Measurements from ENCODE around the gene DENND2C.

Gene DENND2C

DNA sequence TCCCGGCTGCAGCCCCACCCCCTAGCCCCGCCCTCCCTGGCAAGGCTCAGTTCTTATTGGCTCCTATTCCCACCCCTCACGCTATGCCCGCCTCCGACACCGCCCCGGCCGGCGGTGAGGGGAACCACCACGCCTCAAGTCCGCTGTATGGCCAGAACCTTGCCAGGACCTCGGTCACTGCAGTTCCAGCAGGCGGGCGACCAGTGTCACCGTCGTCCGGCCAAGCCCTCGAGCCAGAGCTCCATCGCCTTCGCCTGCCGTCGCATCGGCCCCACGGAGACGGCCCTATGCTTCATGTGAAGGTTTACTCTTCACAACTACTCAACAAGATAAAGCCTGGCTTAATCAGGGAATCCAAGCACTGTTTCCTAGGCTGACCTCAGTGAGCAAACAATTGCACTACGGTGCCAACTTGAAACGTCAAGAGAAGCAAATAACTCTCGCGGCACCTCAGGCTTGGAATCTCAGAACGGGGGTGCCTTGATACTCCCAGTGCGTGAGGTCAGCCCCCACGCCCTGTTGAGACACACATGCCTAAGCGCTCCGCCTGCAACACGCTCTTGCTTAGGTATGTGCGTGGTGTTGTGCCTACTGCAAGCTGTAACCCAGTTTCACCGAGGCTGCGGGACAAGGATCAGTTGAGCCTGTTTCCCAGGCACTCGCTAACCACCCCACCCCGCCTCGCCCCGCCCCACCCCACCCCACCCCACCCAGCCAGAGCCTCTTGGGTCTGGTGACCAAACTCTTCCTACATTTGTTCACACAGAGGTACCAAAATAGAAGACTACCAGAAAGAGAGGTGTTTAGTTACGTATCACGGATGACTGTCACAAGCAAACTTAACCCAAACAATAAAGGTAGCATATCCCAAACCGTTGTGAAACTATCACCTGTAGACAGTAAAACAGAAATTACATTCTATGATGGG, 498 bp upstream of the DENND2C start:
- Histone ChIP-seq H3K9ac (ENCODE audit: insufficient read length) (peak overlapping the region; percentile 77), H3K9me3 (ENCODE audit: low read depth, low read length) (no peaks in the 10 kb centered on the region; the same call in 1 of the 2 replicates), H3K27ac (peak overlapping the region; percentile 75; the same call in 1 of the 2 replicates), H3K4me3 (peak overlapping the region; percentile 96), H3K36me3 (ENCODE audit: insufficient read depth, low read length) (peaks cover 6% of the 10 kb centered on the region; the same call in 1 of the 2 replicates)
- TF ChIP-seq EZH2 (IDR thresholded peaks at IDR 0.05), result no peak
- peak; percentile 69; the same call in 1 of the 2 replicates for TF ChIP-seq POLR2AphosphoS5 (IDR thresholded peaks at IDR 0.05; ENCODE audit: borderline replicate concordance, low read depth, low read length)
- no peak for DNase-seq (ENCODE audit: low read depth, low spot score)

GRCh38 chr1:114668784-114669561, 876 bp downstream of the DENND2C start:
- Histone ChIP-seq H3K9ac (ENCODE audit: insufficient read length) (peak overlapping the region; percentile 86), H3K4me3 (peak overlapping the region; percentile 96), H3K27ac (peak overlapping the region; percentile 61; the same call in 1 of the 2 replicates), H3K36me3 (ENCODE audit: insufficient read depth, low read length) (peaks cover 12% of the 10 kb centered on the region), H3K9me3 (ENCODE audit: low read depth, low read length) (no peaks in the 10 kb centered on the region; the same call in 1 of the 2 replicates)
- no peak for TF ChIP-seq POLR2AphosphoS5 (IDR thresholded peaks at IDR 0.05; ENCODE audit: borderline replicate concordance, low read depth, low read length)
- TF ChIP-seq FOXP2 (optimal IDR thresholded peaks at IDR 0.05; ENCODE audit: control extremely low read depth, extremely low read length, insufficient read depth), result no peak
- TF ChIP-seq EZH2 (IDR thresholded peaks at IDR 0.05), result no peak
- DNase-seq (ENCODE audit: low read depth, low spot score), result no peak

- H3K27ac ChIP-seq, result peak overlapping the region; percentile 61
- no peaks in the 10 kb centered on the region; the same call in 1 of the 2 replicates for H3K9me3 ChIP-seq (ENCODE audit: low read depth, low read length)
- DNase-seq (ENCODE audit: low read depth, low spot score), result no peak
- peak overlapping the region; percentile 96 for H3K4me3 ChIP-seq
- peak overlapping the region; percentile 86 for H3K9ac ChIP-seq (ENCODE audit: insufficient read length)
- peaks cover 14% of the 10 kb centered on the region for H3K36me3 ChIP-seq (ENCODE audit: insufficient read depth, low read length)
- TF ChIP-seq EZH2 (IDR thresholded peaks at IDR 0.05) (no peak), POLR2AphosphoS5 (IDR thresholded peaks at IDR 0.05; ENCODE audit: borderline replicate concordance, low read depth, low read length) (no peak), FOXP2 (optimal IDR thresholded peaks at IDR 0.05; ENCODE audit: control extremely low read depth, extremely low read length, insufficient read depth) (no peak)
Measured at GRCh38 chr1:114668373-114668772, 1.5 kb downstream of the DENND2C start.

- H3K9me3 ChIP-seq (ENCODE audit: low read depth, low read length), result no peaks in the 10 kb centered on the region; the same call in 1 of the 2 replicates
- DNase-seq (ENCODE audit: low read depth, low spot score), result no peak
- peak overlapping the region; percentile 4 for H3K27ac ChIP-seq
- H3K4me3 ChIP-seq, result peak overlapping the region; percentile 96
- peak overlapping the region; percentile 86 for H3K9ac ChIP-seq (ENCODE audit: insufficient read length)
- H3K36me3 ChIP-seq (ENCODE audit: insufficient read depth, low read length), result peaks cover 14% of the 10 kb centered on the region
- TF ChIP-seq POLR2AphosphoS5 (IDR thresholded peaks at IDR 0.05; ENCODE audit: borderline replicate concordance, low read depth, low read length) (no peak), FOXP2 (optimal IDR thresholded peaks at IDR 0.05; ENCODE audit: control extremely low read depth, extremely low read length, insufficient read depth) (no peak), EZH2 (IDR thresholded peaks at IDR 0.05) (no peak)
Measured at GRCh38 chr1:114666954-114667353, 2.9 kb downstream of the DENND2C start.

DNA sequence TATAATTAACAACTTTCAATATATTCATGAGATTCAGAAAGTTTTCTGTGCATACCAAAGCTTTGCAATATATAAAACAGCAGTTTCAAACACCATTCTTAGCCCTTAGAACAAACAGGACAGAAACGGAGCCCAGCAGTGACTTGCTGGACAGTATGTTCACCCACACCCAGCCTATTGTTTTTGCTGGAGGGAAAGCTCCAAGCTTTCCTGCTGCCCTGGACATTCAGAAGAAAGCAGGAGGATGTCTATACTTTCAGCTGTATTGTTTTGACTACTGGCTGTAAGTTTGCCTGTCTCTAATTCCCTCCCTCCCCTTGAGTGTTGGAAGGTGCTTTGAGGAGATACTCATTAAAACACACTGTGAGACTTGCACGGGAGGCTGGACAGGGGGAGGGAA, 9.6 kb downstream of the DENND2C start:
- peak overlapping the region; percentile 20 for H3K9ac ChIP-seq (ENCODE audit: insufficient read length)
- H3K9me3 ChIP-seq (ENCODE audit: low read depth, low read length), result no peaks in the 10 kb centered on the region
- H3K4me3 ChIP-seq, result peak overlapping the region; percentile 59
- TF ChIP-seq EZH2 (IDR thresholded peaks at IDR 0.05), result no peak
- TF ChIP-seq POLR2AphosphoS5 (IDR thresholded peaks at IDR 0.05; ENCODE audit: borderline replicate concordance, low read depth, low read length), result no peak
- TF ChIP-seq FOXP2 (optimal IDR thresholded peaks at IDR 0.05; ENCODE audit: control extremely low read depth, extremely low read length, insufficient read depth), result no peak
- no peak for DNase-seq (ENCODE audit: low read depth, low spot score)
- peaks cover 14% of the 10 kb centered on the region for H3K36me3 ChIP-seq (ENCODE audit: insufficient read depth, low read length)
- peak overlapping the region; percentile 82 for H3K27ac ChIP-seq

GRCh38 chr1:114651893-114652292, 18.0 kb downstream of the DENND2C start:
- Histone ChIP-seq H3K9ac (ENCODE audit: insufficient read length) (no peak overlapping the region), H3K36me3 (ENCODE audit: insufficient read depth, low read length) (peaks cover 17% of the 10 kb centered on the region), H3K27ac (no peak overlapping the region), H3K9me3 (ENCODE audit: low read depth, low read length) (no peaks in the 10 kb centered on the region), H3K4me3 (no peak overlapping the region)
- DNase-seq (ENCODE audit: low read depth, low spot score), result no peak
- TF ChIP-seq POLR2AphosphoS5 (IDR thresholded peaks at IDR 0.05; ENCODE audit: borderline replicate concordance, low read depth, low read length), result no peak
- TF ChIP-seq FOXP2 (optimal IDR thresholded peaks at IDR 0.05; ENCODE audit: control extremely low read depth, extremely low read length, insufficient read depth), result no peak
- no peak for TF ChIP-seq EZH2 (IDR thresholded peaks at IDR 0.05)

DNA sequence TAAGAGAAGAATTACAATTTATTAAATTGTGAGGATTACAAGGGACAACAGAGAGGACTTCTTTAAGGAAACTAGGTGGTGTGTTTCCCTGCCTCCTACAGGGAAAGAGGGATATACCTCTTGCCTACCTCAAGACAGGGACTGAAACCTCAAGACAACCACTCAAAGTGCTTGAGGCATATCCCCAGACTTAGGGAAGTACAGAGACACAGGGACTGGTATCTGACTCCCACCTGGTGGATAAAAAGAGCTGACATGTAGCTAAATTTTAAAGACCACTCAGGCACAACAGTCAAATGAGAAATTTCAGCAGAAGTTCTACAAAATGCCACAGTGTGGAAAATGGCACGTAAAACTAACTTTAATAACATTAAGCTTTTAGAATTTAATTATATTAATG, 21.3 kb downstream of the DENND2C start:
- H3K4me3 ChIP-seq, result no peak overlapping the region
- H3K27ac ChIP-seq, result no peak overlapping the region
- H3K9me3 ChIP-seq (ENCODE audit: low read depth, low read length), result no peaks in the 10 kb centered on the region
- no peak for DNase-seq (ENCODE audit: low read depth, low spot score)
- no peak overlapping the region for H3K9ac ChIP-seq (ENCODE audit: insufficient read length)
- H3K36me3 ChIP-seq (ENCODE audit: insufficient read depth, low read length), result peaks cover 21% of the 10 kb centered on the region
- TF ChIP-seq FOXP2 (optimal IDR thresholded peaks at IDR 0.05; ENCODE audit: control extremely low read depth, extremely low read length, insufficient read depth) (no peak), POLR2AphosphoS5 (IDR thresholded peaks at IDR 0.05; ENCODE audit: borderline replicate concordance, low read depth, low read length) (no peak)

DNA sequence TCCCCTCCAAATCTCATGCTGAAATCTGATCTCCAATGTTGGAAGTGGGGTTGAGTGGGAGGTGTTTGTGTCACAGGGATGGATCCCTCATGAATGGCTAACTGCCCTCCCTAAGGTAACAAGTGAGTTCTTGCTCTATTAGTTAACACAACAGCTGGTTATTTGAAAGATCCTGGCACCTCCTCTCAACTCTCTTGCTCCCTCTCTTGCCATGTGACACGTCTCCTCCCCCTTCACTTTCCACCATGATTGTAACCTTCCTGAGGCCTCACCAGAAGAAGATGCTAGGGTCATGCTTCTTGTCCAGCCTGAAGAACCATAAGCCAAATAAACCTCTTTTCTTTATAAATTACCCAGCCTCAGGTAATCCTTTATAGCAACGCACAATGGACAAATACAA, 28.5 kb downstream of the DENND2C start:
- no peak overlapping the region for H3K4me3 ChIP-seq

More for the DNA sequence above, 28.5 kb downstream of the DENND2C start:
- no peak for TF ChIP-seq EZH2 (IDR thresholded peaks at IDR 0.05)
- TF ChIP-seq FOXP2 (optimal IDR thresholded peaks at IDR 0.05; ENCODE audit: control extremely low read depth, extremely low read length, insufficient read depth), result no peak
- no peak for TF ChIP-seq POLR2AphosphoS5 (IDR thresholded peaks at IDR 0.05; ENCODE audit: borderline replicate concordance, low read depth, low read length)
- H3K36me3 ChIP-seq (ENCODE audit: insufficient read depth, low read length), result peaks cover 41% of the 10 kb centered on the region
- no peak overlapping the region for H3K27ac ChIP-seq
- H3K9ac ChIP-seq (ENCODE audit: insufficient read length), result no peak overlapping the region
- DNase-seq (ENCODE audit: low read depth, low spot score), result no peak
- H3K9me3 ChIP-seq (ENCODE audit: low read depth, low read length), result no peaks in the 10 kb centered on the region
